GF-D8 (cell line): ENCODE data around the gene WDR77.

Experiments used
- DNase-seq: peaks from one replicate; lab custom pipeline; 2025; lab: John Stamatoyannopoulos, UW

WDR77 gene

DNA sequence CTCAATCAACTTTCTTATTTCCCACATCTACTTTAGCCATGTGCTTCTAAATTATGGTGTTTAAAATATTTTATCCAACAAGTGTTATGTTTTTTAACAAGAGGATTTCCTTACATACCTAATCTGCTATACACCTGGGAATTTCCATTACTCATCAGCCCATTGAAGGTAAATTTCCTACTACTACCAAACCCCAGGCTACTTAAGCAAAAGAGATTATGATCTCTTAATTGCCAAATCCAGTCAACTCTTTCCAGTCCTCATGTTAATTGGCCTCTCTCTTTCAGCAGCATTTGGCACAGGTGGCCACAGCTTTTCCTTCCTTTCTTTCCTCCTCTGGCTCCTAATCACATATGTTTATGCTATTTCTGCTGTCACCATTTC lies 19.7 kb upstream of the WDR77 start:
- DNase-seq, result peak; percentile 66

- no peak for DNase-seq
Observed at GRCh38 chr1:111467865-111468716, 19.0 kb upstream of the WDR77 start.

DNA sequence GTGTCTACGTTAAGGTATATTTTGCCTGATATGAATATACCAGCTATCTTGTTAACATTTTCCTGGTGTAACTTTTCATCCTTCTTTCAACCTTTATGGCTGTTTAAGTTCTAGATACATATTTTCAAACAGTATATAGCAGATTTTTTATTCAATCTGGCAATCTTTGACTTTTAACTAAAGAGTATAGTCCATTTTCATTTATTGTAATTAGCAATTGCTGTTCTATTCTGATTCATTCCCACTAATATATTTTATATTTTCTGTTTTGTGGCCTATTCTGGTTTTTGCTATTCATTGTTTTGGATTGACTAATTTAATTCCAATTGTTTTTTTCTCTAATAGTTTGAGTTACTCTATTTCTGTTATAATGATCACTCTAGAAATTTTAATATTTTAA lies 17.4 kb upstream of the WDR77 start:
- no peak for DNase-seq

GRCh38 chr1:111465754-111466153 lies 16.7 kb upstream of the WDR77 start:
- no peak for DNase-seq

DNA sequence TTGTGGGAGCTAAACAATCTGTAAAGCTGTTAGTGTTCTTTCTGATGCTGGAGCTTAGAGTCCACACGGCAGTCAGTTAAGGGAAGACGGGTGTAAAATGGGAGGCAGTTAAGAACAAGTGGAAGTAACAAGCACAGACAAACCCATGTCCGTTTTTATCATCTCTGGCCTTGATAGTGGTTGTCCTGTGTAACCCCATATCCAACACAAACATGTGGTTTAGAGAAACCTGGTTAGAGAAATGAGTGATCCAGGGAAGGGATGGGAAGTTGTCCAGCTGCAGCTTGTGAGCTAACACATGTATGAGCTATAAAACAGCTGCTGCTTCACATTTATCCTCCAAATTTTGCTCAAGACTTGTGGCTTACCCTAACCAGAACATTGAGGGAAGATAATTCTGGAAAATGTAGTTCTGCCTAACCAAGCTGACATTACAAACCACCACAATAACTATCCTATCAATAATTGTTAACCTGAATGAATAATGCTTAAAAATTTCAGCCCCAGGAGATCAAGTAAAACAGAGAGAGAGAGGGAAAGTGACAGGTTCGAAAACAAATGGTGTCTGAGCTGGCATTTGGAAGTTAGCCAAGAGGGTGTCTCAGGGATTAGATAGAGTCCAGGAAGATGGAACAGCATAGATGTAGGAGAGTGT lies 14.1 kb upstream of the WDR77 start:
- DNase-seq, result no peak

- no peak for DNase-seq
Observed at GRCh38 chr1:111462370-111463028, 13.4 kb upstream of the WDR77 start.

- DNase-seq, result no peak
Observed at GRCh38 chr1:111461765-111462164, 12.7 kb upstream of the WDR77 start.

- DNase-seq, result no peak
Observed at GRCh38 chr1:111455642-111456031, 6.6 kb upstream of the WDR77 start.

DNA sequence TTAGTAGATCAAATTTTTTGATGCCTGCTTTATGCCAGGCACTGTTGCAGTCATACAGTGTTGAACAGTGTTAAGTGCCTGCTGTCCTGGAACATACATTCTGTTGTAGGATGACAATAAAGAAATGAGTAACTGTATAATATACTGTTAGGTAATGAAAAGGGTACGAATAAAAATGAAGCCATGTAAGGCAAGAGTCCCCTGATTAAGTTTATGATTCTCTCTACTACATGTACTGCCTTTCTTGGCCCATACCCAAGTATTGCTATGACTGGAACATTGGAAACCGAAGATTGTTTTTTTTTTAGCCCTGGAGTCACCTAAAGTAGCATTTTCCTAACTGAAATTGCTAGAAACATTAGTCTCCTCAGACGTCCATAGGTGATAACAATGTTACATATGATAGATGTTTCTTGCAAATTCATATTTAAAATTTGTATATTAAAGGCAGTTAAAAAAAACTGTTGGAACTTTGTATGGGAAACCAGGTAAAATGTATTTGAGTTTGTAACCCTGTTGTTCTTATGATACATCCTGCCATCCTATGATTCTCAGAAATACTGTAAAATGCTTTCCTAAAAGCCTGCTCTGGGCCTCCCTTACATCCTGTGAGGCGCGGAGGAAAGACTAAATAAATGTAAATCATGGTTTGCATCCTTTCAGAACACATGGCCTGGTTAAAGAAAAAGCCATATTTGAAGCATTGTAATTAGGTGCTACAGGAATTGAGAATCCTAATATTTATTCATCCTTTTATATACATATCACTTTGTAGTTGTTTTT lies 6.0 kb upstream of the WDR77 start:
- DNase-seq, result no peak

DNA sequence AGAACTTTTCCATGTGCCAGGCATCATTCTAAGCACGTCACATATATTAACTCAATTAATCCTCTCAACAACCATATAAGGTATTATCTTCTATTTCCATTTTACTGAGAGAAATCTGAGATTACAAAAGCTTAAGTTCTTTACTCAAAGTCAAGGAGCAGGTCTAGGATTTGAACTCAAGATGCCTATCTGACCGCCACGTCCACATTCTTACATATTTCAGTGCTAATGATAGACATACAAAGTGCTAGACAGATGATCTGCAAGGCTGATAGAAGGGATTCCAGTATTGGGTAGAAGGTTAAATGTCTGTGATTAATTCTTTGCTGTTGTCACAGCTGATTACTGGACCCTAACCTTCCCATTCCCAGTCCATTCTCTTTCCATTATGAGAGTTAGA lies 4.7 kb upstream of the WDR77 start:
- no peak for DNase-seq

DNA sequence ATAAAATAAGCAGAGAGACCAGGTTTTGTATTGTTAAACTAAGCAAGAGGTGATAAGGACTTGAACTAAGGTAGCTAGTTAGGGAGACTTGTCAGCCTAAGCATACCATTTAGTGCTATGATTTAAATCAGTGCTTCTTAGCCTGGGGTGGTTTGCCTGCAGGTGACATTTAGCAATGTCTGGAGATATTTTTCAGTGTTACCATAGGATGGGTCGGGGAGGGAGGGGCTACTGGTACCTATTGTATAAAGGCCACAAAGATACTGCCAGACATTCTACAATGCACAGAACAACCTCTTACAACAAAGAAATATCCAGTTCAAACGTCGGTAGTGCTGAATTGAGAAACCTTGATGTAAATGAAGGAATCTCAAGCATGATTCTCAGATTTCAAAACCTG lies 3.5 kb upstream of the WDR77 start:
- DNase-seq, result no peak

DNA sequence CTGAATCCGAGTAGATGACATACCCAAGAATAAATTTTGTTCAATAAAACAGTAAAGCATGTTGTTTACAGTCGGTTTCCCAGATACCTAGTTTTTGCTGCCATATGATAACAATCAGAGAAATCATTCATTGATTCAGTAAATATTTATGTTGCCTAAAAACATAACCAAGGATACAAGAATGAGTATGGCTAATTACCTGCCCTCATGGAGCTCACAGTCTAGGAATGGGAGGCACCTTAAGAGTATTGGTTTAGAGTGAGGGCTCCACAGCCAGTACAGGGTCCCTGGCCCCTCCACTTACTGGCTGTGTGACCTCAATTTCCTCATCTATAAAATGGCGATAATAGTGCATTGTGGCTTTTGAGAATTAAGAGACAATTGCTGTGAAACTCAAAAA lies 1.1 kb upstream of the WDR77 start:
- no peak for DNase-seq

DNA sequence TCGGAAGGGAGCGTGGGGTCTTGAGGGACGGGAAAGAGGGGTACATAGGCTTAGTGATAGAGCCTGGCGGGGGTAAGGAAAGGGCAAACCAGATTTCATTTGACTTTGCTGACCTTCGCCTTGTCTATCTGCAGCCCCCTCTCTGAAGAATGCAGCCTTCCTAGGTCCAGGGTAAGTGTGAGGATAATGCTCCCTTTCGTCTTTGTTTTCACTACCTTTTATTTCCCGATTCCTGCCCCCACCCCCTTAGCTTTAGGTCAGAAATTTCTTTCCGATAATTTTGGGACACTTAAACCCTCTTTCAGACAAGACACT lies 604 bp upstream of the WDR77 start:
- no peak for DNase-seq

DNA sequence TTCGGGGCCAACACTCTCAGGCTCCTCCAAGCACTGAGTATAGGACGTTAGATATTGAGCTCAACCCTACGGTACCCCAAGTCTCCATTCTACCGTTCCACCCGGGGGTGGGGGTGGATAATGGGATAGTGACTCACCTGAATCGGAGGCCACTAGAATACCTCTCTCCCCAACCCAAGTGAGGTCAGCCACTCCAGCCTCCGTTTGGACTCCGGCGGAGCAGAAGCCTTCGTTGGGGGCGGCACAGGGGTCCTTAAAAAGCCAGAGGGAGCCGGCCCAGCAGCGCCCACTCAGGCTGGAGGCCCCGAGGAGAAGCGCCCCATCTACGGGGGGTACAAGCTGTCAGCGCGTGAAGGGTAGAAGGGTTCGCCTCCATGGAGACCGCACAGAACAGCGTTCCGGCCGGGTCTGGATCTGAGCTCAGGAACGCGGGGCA lies 556 bp downstream of the WDR77 start:
- no peak for DNase-seq

DNA sequence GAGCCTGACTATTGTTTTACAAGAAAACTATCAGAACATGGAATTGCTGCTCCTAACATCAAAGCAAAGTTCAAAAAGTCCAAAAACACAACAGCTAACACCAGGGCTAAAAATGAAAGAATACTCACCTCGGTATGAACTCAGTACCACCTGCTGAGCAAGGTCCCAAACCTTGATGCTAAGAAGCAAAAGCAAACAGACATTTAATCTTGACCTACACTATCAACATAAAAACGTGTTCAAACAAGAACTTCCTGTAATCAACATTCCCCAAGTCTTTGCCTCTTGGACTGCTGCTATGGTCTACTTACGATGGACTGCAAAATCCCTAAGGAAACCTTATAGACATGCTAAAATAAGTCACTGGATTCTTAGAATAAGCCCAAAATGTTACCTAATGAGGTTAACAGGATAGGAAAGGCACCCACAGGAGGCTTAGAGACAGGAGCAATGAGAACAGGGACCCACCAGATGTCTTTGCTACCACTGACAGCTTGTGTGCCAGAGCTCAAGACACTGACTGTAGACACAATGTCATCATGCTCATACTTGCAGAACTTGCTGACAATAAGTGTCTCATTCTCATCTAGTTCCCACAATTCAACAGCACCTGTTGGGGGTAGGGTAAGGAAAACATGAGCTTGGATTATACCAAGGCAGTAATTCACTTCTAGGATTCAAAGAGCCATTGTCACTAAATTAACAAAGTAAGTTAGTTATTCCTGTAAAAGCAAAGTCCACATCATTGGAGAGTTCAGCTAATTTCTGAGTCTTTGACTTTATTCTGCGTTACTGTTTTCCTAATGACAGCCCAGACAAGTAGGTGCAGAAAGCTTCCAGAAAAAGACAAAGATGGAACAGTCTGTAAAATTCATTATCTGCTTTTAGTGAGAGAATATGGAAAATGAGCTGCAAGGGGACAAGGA lies 1.8 kb downstream of the WDR77 start:
- no peak for DNase-seq

DNA sequence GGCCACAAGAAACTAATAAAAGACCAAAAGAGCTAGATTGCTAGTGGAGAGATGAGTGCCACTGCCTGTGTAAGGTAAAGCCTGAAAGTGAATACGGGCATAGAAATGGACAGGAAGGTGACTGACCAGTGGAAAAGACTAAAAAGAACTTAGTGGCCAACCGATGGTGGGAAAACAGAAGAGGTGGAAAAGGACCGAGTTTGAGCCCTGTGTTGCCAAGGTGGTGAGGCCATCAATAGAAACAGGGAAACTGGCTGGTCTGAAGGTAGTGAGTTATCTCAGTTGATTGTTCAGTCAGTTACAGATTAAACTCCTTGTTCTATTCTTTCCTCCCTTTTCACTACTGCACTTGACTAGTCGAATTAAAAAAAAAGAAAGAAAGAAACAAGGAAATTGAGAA lies 2.5 kb downstream of the WDR77 start:
- no peak for DNase-seq

- no peak for DNase-seq
Observed at GRCh38 chr1:111444031-111444430, 5.0 kb downstream of the WDR77 start.

GRCh38 chr1:111442457-111442856 lies 6.6 kb downstream of the WDR77 start:
- DNase-seq, result no peak

GRCh38 chr1:111441573-111442192 lies 7.4 kb downstream of the WDR77 start:
- no peak for DNase-seq

- peak; percentile 56 for DNase-seq
Observed at GRCh38 chr1:111439461-111440351, 9.3 kb downstream of the WDR77 start.
